ENCODE data around the gene HYLS1.

GRCh38 chr11:125931668-125932067, 44.2 kb downstream of the HYLS1 start:
- no peak for TF ChIP-seq TSHZ2 (CRISPR knock-in tag; IDR thresholded peaks at IDR 0.05)
- no peak for TF ChIP-seq CSRNP3 (CRISPR knock-in tag; IDR thresholded peaks at IDR 0.05)
- TF ChIP-seq ZFP3 (CRISPR knock-in tag; IDR thresholded peaks at IDR 0.05) = no peak
- TF ChIP-seq RARB (CRISPR knock-in tag; IDR thresholded peaks at IDR 0.05) = no peak
- TF ChIP-seq BACH2 (CRISPR knock-in tag; IDR thresholded peaks at IDR 0.05; ENCODE audit: borderline replicate concordance) = no peak
- TF ChIP-seq ZFP30 (CRISPR knock-in tag; IDR thresholded peaks at IDR 0.05) = no peak
- TF ChIP-seq PATZ1 (CRISPR knock-in tag; IDR thresholded peaks at IDR 0.05; ENCODE audit: borderline replicate concordance) = no peak
- no peak for TF ChIP-seq ZNF565 (CRISPR knock-in tag; conservative IDR thresholded peaks at IDR 0.05; ENCODE audit: low read depth)
- TF ChIP-seq ZNF8 (CRISPR knock-in tag; IDR thresholded peaks at IDR 0.05) = no peak
- TF ChIP-seq ARNTL (CRISPR knock-in tag; IDR thresholded peaks at IDR 0.05; ENCODE audit: borderline replicate concordance, low read depth) = no peak
- TF ChIP-seq POU6F1 (CRISPR knock-in tag; IDR thresholded peaks at IDR 0.05; ENCODE audit: borderline replicate concordance, low read depth) = no peak
- no peak for TF ChIP-seq ISL1 (CRISPR knock-in tag; IDR thresholded peaks at IDR 0.05)
- TF ChIP-seq CREB5 (CRISPR knock-in tag; IDR thresholded peaks at IDR 0.05; ENCODE audit: low read depth) = no peak
- TF ChIP-seq TOX (CRISPR knock-in tag; IDR thresholded peaks at IDR 0.05; ENCODE audit: borderline replicate concordance) = no peak

Measured in SK-N-SH treated with all-trans-retinoic acid at 6 μM for 48 hours (cell line).